Endothelial cell of umbilical vein (primary cell): ENCODE results near the gene KCNF1.

ENCODE experiments used
- EZH2 ChIP-seq: IDR thresholded peaks from 2 replicates; pipeline ENCODE4 v1.6.1; 2012; ENCODE audit warnings: borderline replicate concordance, low read depth, mild to moderate bottlenecking, moderate library complexity, low read length, inconsistent platforms; ENCODE audit not compliant: severe bottlenecking
- GATA2 ChIP-seq: IDR thresholded peaks from 2 replicates; pipeline ENCODE4 v1.7.0; 2011; ENCODE audit warnings: low read depth, mild to moderate bottlenecking, moderate library complexity, mixed read lengths, low read length; ENCODE audit not compliant: insufficient read length, insufficient read depth
- POLR2A ChIP-seq: IDR thresholded peaks from 2 replicates; pipeline ENCODE4 v1.6.1; 2012; ENCODE audit warnings: low read depth, mild to moderate bottlenecking, control low read depth, low read length
- POLR2AphosphoS5 ChIP-seq: IDR thresholded peaks from 2 replicates; pipeline ENCODE4 v1.6.1; 2012; ENCODE audit warnings: low read depth, mild to moderate bottlenecking, control low read depth, low read length, moderate library complexity; ENCODE audit not compliant: insufficient read depth
- TF ChIP-seq, protein P1 (sequence below), 2 donors: IDR thresholded peaks; 1 replicate in 1 of 2; 2 replicates in 1 of 2; pipeline ENCODE4 v1.5.1; 2011; ENCODE audit warnings: low read length in 2 of 2, mild to moderate bottlenecking in 2 of 2, moderate library complexity in 2 of 2, control low read depth in 1 of 2, inconsistent platforms in 1 of 2, low read depth in 1 of 2; ENCODE audit not compliant: insufficient read depth in 1 of 2; ENCODE audit errors: extremely low read depth in 1 of 2

DNA sequence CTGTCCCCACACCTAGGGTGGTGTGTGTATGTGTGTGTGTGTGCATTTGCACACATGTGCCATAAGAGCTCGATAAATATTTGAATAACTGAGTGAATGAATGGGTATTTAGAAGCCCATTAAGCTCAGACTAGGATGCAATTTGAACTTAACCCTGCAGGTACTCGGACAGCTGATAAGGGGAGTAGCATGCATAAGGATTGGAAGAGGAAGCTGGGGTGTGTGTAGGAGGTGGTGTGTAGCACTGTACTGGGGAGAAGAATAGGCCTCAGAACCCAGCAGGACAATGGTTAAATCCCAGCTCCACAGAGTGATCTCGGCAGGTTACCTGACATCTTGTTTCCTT lies 1.8 kb upstream of the KCNF1 start:
- TF ChIP-seq, protein P1, sequence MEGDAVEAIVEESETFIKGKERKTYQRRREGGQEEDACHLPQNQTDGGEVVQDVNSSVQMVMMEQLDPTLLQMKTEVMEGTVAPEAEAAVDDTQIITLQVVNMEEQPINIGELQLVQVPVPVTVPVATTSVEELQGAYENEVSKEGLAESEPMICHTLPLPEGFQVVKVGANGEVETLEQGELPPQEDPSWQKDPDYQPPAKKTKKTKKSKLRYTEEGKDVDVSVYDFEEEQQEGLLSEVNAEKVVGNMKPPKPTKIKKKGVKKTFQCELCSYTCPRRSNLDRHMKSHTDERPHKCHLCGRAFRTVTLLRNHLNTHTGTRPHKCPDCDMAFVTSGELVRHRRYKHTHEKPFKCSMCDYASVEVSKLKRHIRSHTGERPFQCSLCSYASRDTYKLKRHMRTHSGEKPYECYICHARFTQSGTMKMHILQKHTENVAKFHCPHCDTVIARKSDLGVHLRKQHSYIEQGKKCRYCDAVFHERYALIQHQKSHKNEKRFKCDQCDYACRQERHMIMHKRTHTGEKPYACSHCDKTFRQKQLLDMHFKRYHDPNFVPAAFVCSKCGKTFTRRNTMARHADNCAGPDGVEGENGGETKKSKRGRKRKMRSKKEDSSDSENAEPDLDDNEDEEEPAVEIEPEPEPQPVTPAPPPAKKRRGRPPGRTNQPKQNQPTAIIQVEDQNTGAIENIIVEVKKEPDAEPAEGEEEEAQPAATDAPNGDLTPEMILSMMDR (IDR thresholded peaks at IDR 0.05; ENCODE audit: extremely low read depth in 1 of 2, insufficient read depth in 1 of 2, low read depth in 1 of 2, low read length in 2 of 2): no peak
- TF ChIP-seq POLR2AphosphoS5 (no peak), POLR2A (no peak), EZH2 (no peak), GATA2 (no peak)
